SK-N-MC (cell line): ENCODE measurements around the gene FKBP5.
A peak's percentile ranks its signal among the peaks of the same experiment; 100 is the strongest.

Experiments used
- EZH2 ChIP-seq: fragments of 200-600 bp; sonication (generic); IDR thresholded peaks from one replicate; pipeline ENCODE4 v1.6.1; 2017; ENCODE audit warnings: antibody characterized with exemption
- POLR2AphosphoS5 ChIP-seq: IDR thresholded peaks from 2 replicates; pipeline ENCODE4 v1.6.1; 2012; ENCODE audit warnings: mild to moderate bottlenecking, low read depth, low read length, borderline replicate concordance

DNA sequence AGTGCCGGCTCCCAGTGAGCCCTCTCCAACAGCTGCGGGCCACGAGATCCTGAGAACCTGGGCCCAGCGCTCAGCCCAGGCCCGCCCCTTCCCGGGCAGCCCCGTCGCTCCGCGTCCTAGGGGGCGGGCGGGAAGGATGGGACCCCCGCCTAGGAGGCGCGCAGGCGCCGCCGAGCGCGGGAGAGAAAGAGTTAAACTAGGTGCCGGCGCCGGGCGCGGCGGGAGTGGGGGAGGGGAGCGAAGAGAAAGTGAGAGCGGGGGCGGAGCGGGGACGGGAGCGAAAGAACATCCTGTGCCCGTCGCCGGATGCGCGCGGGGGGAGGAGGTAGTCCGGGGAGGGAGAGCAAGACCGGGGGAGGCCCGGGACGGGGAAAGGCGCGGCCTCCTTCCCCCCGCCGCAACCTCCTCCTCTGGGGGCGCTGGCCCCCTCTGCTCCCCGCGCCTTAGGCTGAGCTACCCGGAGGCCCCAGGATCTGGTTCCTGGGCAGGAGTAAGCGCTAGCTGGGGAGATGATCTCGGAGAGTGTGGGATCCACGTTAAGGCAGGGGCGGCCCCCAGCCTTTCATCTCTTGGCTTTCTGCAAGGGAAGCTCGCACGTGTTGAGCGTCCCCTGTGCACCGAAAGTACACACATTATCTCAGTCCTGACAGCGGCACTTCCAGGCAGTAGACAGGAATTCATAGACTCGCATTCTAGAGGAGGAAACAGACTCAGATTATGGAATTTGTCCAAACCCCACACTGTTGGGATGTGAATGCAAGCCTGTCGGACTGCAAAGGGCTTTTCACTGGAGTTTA is 43.2 kb upstream of the FKBP5 start:
- TF ChIP-seq POLR2AphosphoS5 (peak; percentile 65), EZH2 (no peak)
